HEK293 (cell line): ENCODE results near the gene PARD6G.
A peak's percentile ranks its signal among the peaks of the same experiment; 100 is the strongest.

Source experiments
- CTCF ChIP-seq: fragments of 450-650 bp; formaldehyde crosslinking; IDR thresholded peaks from 2 replicates; pipeline ENCODE4 v1.5.1; 2016; ENCODE audit warnings: missing biosample characterization, missing genetic modification characterization
- PBX3 ChIP-seq: sonication (generic); formaldehyde crosslinking; IDR thresholded peaks from 2 replicates; pipeline ENCODE4 v1.8.1; 2022; ENCODE audit warnings: mild to moderate bottlenecking, moderate library complexity, missing genetic modification reagents
- PRDM4 ChIP-seq: fragments of 450-650 bp; formaldehyde crosslinking; IDR thresholded peaks from 2 replicates; pipeline ENCODE4 v1.5.1; 2017; ENCODE audit warnings: missing biosample characterization, missing genetic modification characterization
- ZNF707 ChIP-seq: fragments of 450-650 bp; formaldehyde crosslinking; IDR thresholded peaks from 2 replicates; pipeline ENCODE4 v1.5.1; 2016; ENCODE audit warnings: missing biosample characterization, missing genetic modification characterization
- ZNF837 ChIP-seq: fragments of 450-650 bp; formaldehyde crosslinking; IDR thresholded peaks from 2 replicates; pipeline ENCODE4 v1.5.1; 2016; ENCODE audit warnings: missing biosample characterization, missing genetic modification characterization

- TF ChIP-seq ZNF837 (tag by site-specific recombination) (no peak), ZNF707 (tag by site-specific recombination) (no peak), PRDM4 (tag by site-specific recombination) (no peak), CTCF (peak; percentile 64), PBX3 (no peak)
Observed at GRCh38 chr18:80171054-80171872, 76.1 kb downstream of the PARD6G start.
